GM13977 (cell line): ENCODE results near the gene PKP3.

ENCODE experiments used
- DNase-seq: peaks from one replicate; pipeline ENCODE4 v3.0.0; 2012; ENCODE audit warnings: low spot score
- in situ Hi-C: fragments of 300-500 bp; cut with MboI; formaldehyde crosslinking; loops from one replicate; pipeline ENCODE4 v1.12.0; 2022; ENCODE audit warnings: low sequenced_read_pairs, low pct_unique_long_range_greater_than_20kb, mixed read lengths, inconsistent platforms; ENCODE audit not compliant: unreplicated experiment
- TF ChIP-seq, protein P1 (sequence below): IDR thresholded peaks from 2 replicates; pipeline ENCODE4 v1.5.1; 2012; ENCODE audit warnings: mild to moderate bottlenecking, control low read depth; ENCODE audit not compliant: insufficient read depth; ENCODE audit errors: extremely low read depth, missing control alignments

Gene PKP3

GRCh38 chr11:394858-395655, 1.0 kb downstream of the PKP3 start:
- TF ChIP-seq, protein P1, sequence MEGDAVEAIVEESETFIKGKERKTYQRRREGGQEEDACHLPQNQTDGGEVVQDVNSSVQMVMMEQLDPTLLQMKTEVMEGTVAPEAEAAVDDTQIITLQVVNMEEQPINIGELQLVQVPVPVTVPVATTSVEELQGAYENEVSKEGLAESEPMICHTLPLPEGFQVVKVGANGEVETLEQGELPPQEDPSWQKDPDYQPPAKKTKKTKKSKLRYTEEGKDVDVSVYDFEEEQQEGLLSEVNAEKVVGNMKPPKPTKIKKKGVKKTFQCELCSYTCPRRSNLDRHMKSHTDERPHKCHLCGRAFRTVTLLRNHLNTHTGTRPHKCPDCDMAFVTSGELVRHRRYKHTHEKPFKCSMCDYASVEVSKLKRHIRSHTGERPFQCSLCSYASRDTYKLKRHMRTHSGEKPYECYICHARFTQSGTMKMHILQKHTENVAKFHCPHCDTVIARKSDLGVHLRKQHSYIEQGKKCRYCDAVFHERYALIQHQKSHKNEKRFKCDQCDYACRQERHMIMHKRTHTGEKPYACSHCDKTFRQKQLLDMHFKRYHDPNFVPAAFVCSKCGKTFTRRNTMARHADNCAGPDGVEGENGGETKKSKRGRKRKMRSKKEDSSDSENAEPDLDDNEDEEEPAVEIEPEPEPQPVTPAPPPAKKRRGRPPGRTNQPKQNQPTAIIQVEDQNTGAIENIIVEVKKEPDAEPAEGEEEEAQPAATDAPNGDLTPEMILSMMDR = no peak
- in situ Hi-C loops = no loop called here
- no peak for DNase-seq

DNA sequence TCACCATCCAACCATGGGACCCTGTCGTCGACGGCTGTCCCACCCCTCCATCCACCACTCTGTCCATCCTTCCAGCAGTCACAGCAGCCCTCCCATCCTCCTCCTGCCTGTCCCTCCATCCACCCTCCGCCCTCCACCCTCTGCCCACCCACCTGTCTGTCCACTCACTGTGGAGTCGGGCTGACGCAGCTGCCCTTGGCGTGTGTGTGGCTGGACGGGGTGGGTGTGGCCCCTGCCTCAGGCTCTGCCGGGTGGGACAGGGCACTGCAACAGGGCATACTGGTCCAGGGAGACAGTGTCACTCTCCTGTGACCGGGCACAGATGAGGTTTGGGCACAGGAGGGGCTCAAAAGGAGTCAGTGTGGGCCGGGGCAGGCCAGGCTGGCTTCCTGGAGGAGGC, 1.9 kb downstream of the PKP3 start:
- in situ Hi-C loops = no loop called here
- TF ChIP-seq, protein P1 = no peak

GRCh38 chr11:396511-396947, 2.5 kb downstream of the PKP3 start:
- TF ChIP-seq, protein P1 = peak; percentile 18
- in situ Hi-C loops = no loop called here
- DNase-seq = peak; percentile 74

More for the DNA sequence above, 1.9 kb downstream of the PKP3 start:
- DNase-seq = no peak

GRCh38 chr11:396948-397548, 3.0 kb downstream of the PKP3 start:
- in situ Hi-C loops = no loop called here
- peak; percentile 95 for DNase-seq
- TF ChIP-seq, protein P1 = peak; percentile 79

DNA sequence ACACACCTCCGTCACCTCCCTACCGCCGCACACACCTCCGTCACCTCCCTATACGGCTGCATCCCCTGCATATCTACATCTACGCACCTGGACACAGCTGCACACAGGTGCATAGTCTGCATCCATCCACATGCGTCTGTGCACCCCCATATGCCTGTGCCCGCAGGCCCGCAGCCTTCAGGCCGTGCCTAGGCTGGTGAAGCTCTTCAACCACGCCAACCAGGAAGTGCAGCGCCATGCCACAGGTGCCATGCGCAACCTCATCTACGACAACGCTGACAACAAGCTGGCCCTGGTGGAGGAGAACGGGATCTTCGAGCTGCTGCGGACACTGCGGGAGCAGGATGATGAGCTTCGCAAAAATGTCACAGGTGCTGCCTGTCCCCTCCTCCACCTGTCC, 4.8 kb downstream of the PKP3 start:
- no peak for DNase-seq
- in situ Hi-C loops = no loop called here
- TF ChIP-seq, protein P1 = no peak

DNA sequence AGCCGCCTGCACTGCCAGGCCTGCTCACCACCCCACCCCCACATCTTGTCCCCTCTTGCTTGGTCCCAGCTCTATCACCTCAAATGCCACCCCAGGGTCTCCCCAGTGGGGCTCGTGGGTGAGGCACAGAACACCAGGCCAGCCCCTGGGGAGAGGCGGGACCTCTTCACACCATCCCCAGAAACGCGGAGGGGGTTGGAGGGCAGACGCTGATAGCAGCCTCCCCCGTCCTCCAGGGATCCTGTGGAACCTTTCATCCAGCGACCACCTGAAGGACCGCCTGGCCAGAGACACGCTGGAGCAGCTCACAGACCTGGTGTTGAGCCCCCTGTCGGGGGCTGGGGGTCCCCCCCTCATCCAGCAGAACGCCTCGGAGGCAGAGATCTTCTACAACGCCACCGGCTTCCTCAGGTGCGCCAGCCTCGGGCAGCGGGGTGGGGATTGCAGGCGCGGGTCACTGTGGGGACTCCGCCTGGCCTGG, 5.8 kb downstream of the PKP3 start:
- in situ Hi-C loops = no loop called here
- DNase-seq = no peak
- TF ChIP-seq, protein P1 = no peak
